K562 (cell line): ENCODE data around the gene ZBTB39. TPM values are rescaled to one million over a fixed set of nuclear protein-coding genes. Genes with fewer than 3 reads are reported as not detected.

Source experiments
- ATAC-seq: fragments of 200-7000 bp; cut with Tn5 transposase; 3 replicates; pipeline ENCODE4 v1.9.1; 2020; ENCODE audit warnings: moderate library complexity
- BruUV-seq: library from RNA; stranded (reverse); fragments of 400-500 nt; replicated peaks from 2 replicates; lab custom pipeline; 2021; lab: Mats Ljungman, UMichigan
- CTCF ChIA-PET: fragments of 300-600 bp; formaldehyde crosslinking; extraction: SDS; loops from one replicate; lab custom pipeline; 2021; ENCODE audit warnings: low intra/inter-chr PET ratio; lab: Yijun Ruan, JAX
- POLR2A ChIA-PET: fragments of 300-600, 350-650 bp; sonication (Branson Sonifier 250); formaldehyde crosslinking; extraction: SDS; loops from one replicate; lab custom pipeline; 2021; ENCODE audit warnings: antibody characterized with exemption, inconsistent platforms; lab: Yijun Ruan, JAX
- DNase-seq, 4 experiments: peaks; one replicate each; pipeline versions ENCODE4 v3.0.0 to v3.0.0-alpha.2; 2011 to 2018; ENCODE audit warnings: low spot score in 3 of 4, mixed read lengths in 3 of 4; ENCODE audit errors: extremely low read depth in 1 of 4
- FAIRE-seq: peaks from 2 replicates; lab custom pipeline; 2011; peaks lifted over from hg19 to GRCh38; lab: Jason Lieb, UNC
- H2AFZ ChIP-seq: 2 replicates; pipeline ENCODE4 v1.6.0; 2011; ENCODE audit warnings: low read depth, low read length, control low read depth, inconsistent platforms
- H3K27ac ChIP-seq: fragments of 200-600 bp; 3 replicates; pipeline ENCODE4 v1.8.0; 2011; ENCODE audit warnings: low read depth, mild to moderate bottlenecking, control low read depth, inconsistent platforms, low read length, moderate library complexity, mixed read lengths; ENCODE audit errors: extremely low read depth
- H3K27me3 ChIP-seq, 2 experiments: fragments of 300-600 bp in 1 of 2; 2 replicates in 1 of 2; 3 replicates in 1 of 2; pipeline versions ENCODE4 v1.6.0 to v1.8.0; 2011; ENCODE audit warnings: inconsistent platforms in 2 of 2, low read length in 2 of 2, mild to moderate bottlenecking in 1 of 2, mixed read lengths in 1 of 2, moderate library complexity in 1 of 2; ENCODE audit not compliant: control insufficient read depth in 2 of 2, insufficient read depth in 2 of 2
- H3K36me3 ChIP-seq: fragments of 300-600 bp; 3 replicates; pipeline ENCODE4 v1.8.0; 2011; ENCODE audit warnings: mild to moderate bottlenecking, low read length, inconsistent platforms; ENCODE audit not compliant: control insufficient read depth, insufficient read depth
- H3K4me1 ChIP-seq, 2 experiments: fragments of 200-600 bp in 1 of 2; replicated peaks in 1 of 2; 2 replicates in 1 of 2; 3 replicates in 1 of 2; pipeline versions ENCODE4 v1.5.1 to v1.8.0; 2011; ENCODE audit warnings: inconsistent platforms in 2 of 2, low read length in 2 of 2, mild to moderate bottlenecking in 1 of 2, mixed read lengths in 1 of 2, moderate library complexity in 1 of 2; ENCODE audit not compliant: control insufficient read depth in 2 of 2, insufficient read depth in 2 of 2
- H3K4me2 ChIP-seq: 2 replicates; pipeline ENCODE4 v1.6.1; 2011; ENCODE audit warnings: low read length, control low read depth, inconsistent platforms, mixed read lengths; ENCODE audit not compliant: insufficient read depth
- H3K4me3 ChIP-seq: fragments of 200-600 bp; sonication (generic), shearing (Covaris generic); 2 replicates; pipeline ENCODE4 v1.5.1; 2016; ENCODE audit warnings: control low read depth, inconsistent platforms
- H3K79me2 ChIP-seq: fragments of 200-600 bp; 3 replicates; pipeline ENCODE4 v1.8.0; 2011; ENCODE audit warnings: low read length, inconsistent platforms; ENCODE audit not compliant: control insufficient read depth, insufficient read depth
- H3K9ac ChIP-seq, 2 experiments: 2 replicates each; pipeline versions ENCODE4 v1.6.0 to v1.6.1; 2011; ENCODE audit warnings: low read depth in 2 of 2, low read length in 2 of 2, control low read depth in 1 of 2, inconsistent platforms in 1 of 2, mild to moderate bottlenecking in 1 of 2, mixed read lengths in 1 of 2; ENCODE audit not compliant: insufficient read depth in 1 of 2
- H3K9me1 ChIP-seq: one replicate; pipeline ENCODE4 v1.6.0; 2011; ENCODE audit warnings: inconsistent platforms, mild to moderate bottlenecking, low read length, moderate library complexity; ENCODE audit not compliant: control insufficient read depth, insufficient read depth
- H3K9me3 ChIP-seq: replicated peaks from 2 replicates; pipeline ENCODE4 v1.5.1; 2011; ENCODE audit warnings: low read depth, low read length, inconsistent platforms; ENCODE audit not compliant: control insufficient read depth, insufficient read depth
- H4K20me1 ChIP-seq: replicated peaks from 2 replicates; pipeline ENCODE4 v1.6.1; 2011; ENCODE audit warnings: low read length, inconsistent platforms, mixed read lengths; ENCODE audit not compliant: control insufficient read depth, insufficient read depth
- BRD4 ChIP-seq: fragments of 200-600 bp; sonication (generic); IDR thresholded peaks from 2 replicates; pipeline ENCODE4 v1.6.1; 2017; ENCODE audit warnings: inconsistent platforms
- HNRNPUL1 ChIP-seq: fragments of 200-400 bp; formaldehyde crosslinking; IDR thresholded peaks from 2 replicates; pipeline ENCODE4 v1.6.1; 2017; ENCODE audit warnings: low read length
- HOXB6 ChIP-seq: fragments of 250-450 bp; sonication (Bioruptor Pico); IDR thresholded peaks from 2 replicates; pipeline ENCODE4 v1.5.1; 2022; ENCODE audit warnings: mild to moderate bottlenecking, borderline replicate concordance
- SUPT5H ChIP-seq: fragments of 450-650 bp; IDR thresholded peaks from 2 replicates; pipeline ENCODE4 v1.6.1; 2016
- USF2 ChIP-seq: sonication (generic); formaldehyde crosslinking; IDR thresholded peaks from 2 replicates; pipeline ENCODE4 v1.5.0; 2020; ENCODE audit warnings: missing genetic modification reagents
- ZNF134 ChIP-seq: fragments of 250-450 bp; sonication (Bioruptor Pico); conservative IDR thresholded peaks from 2 replicates; pipeline ENCODE4 v1.4.0; 2020
- WGBS: fragments of 100-300 bp; shearing (Covaris generic); methylation state at CpG from one replicate; pipeline ENCODE4 v1.1.6; 2016; ENCODE audit warnings: low coverage, mixed read lengths; ENCODE audit not compliant: insufficient coverage; ENCODE audit errors: missing lambda C conversion rate; 5-methylcytosine and 5-hydroxymethylcytosine counted together
- in situ Hi-C: fragments of 300-500 bp; cut with MboI; formaldehyde crosslinking; loops from 4 replicates; pipeline ENCODE4 v1.15.0; 2018; ENCODE audit warnings: inconsistent platforms, mixed read lengths
- intact Hi-C: fragments of 100-400 bp; cut with micrococcal nuclease; formaldehyde crosslinking; loops from 2 replicates; pipeline ENCODE4 v1.14.2; 2022
- polyA plus RNA-seq, 8 experiments: library from polyadenylated mRNA; depleted of rRNA in 4 of 8; stranded (reverse) in 5 of 8; unstranded in 3 of 8; fragments of >200 nt; fragmentation: Nextera tagmentation in 2 of 8; fragmentation: Illumina TruSeq in 1 of 8; extraction: Ambion mirVana in 2 of 8; extraction: Trizol in 1 of 8; gene quantifications; 2 replicates each; pipeline versions ENCODE4 v1.2.1 to v1.2.3, GENCODE V29; 2011 to 2014; ENCODE audit warnings: inconsistent platforms in 1 of 8, missing spikeins in 1 of 8
- total RNA-seq, 7 experiments: library from RNA; depleted of rRNA in 6 of 7; stranded (reverse); fragments of >200 nt in 6 of 7; fragmentation: Illumina TruSeq in 2 of 7; extraction: Trizol in 2 of 7; gene quantifications; 2 replicates each; pipeline versions ENCODE4 v1.2.1 to v1.2.3, GENCODE V29; 2011 to 2021; ENCODE audit warnings: low replicate concordance in 1 of 7
- TF ChIP-seq, protein P1 (sequence below), 2 experiments: fragments of 450-650 bp; IDR thresholded peaks; 2 replicates each; pipeline ENCODE4 v1.6.1; 2016; ENCODE audit warnings: mild to moderate bottlenecking in 2 of 2, borderline replicate concordance in 1 of 2, low read depth in 1 of 2, moderate library complexity in 1 of 2
- TF ChIP-seq, protein P2 (sequence below): conservative IDR thresholded peaks from 2 replicates; pipeline ENCODE4 v1.6.1; 2011; ENCODE audit warnings: low read depth, mild to moderate bottlenecking, low read length; ENCODE audit not compliant: control insufficient read depth

The ZBTB39 gene
- total and polyA plus RNA-seq, 9 of the 15 experiments (the other 6 are each of a cell fraction or from before 2014, with no cell fraction given) = 3.3 to 13.3 (median 8.6) TPM

- WGBS = 15% methylated on average over 2 of the region's 2 CpGs
- H4K20me1 ChIP-seq = no peaks in the 10 kb centered on the region
- no peaks in the 10 kb centered on the region for H3K9me1 ChIP-seq
- in situ Hi-C loops (no loop called here), intact Hi-C loops (no loop called here)
- no peak overlapping the region for H3K27ac ChIP-seq
- BruUV-seq = no TSS peak
- DNase-seq (no peak), FAIRE-seq (no peak), ATAC-seq (no peak)
- no peak overlapping the region for H2AFZ ChIP-seq
- no peaks in the 10 kb centered on the region for H3K27me3 ChIP-seq
- TF ChIP-seq HOXB6 (no peak), HNRNPUL1 (no peak), BRD4 (no peak), SUPT5H (no peak), USF2 (CRISPR knock-in tag) (no peak), ZNF134 (CRISPR knock-in tag) (no peak)
- TF ChIP-seq, protein P1, sequence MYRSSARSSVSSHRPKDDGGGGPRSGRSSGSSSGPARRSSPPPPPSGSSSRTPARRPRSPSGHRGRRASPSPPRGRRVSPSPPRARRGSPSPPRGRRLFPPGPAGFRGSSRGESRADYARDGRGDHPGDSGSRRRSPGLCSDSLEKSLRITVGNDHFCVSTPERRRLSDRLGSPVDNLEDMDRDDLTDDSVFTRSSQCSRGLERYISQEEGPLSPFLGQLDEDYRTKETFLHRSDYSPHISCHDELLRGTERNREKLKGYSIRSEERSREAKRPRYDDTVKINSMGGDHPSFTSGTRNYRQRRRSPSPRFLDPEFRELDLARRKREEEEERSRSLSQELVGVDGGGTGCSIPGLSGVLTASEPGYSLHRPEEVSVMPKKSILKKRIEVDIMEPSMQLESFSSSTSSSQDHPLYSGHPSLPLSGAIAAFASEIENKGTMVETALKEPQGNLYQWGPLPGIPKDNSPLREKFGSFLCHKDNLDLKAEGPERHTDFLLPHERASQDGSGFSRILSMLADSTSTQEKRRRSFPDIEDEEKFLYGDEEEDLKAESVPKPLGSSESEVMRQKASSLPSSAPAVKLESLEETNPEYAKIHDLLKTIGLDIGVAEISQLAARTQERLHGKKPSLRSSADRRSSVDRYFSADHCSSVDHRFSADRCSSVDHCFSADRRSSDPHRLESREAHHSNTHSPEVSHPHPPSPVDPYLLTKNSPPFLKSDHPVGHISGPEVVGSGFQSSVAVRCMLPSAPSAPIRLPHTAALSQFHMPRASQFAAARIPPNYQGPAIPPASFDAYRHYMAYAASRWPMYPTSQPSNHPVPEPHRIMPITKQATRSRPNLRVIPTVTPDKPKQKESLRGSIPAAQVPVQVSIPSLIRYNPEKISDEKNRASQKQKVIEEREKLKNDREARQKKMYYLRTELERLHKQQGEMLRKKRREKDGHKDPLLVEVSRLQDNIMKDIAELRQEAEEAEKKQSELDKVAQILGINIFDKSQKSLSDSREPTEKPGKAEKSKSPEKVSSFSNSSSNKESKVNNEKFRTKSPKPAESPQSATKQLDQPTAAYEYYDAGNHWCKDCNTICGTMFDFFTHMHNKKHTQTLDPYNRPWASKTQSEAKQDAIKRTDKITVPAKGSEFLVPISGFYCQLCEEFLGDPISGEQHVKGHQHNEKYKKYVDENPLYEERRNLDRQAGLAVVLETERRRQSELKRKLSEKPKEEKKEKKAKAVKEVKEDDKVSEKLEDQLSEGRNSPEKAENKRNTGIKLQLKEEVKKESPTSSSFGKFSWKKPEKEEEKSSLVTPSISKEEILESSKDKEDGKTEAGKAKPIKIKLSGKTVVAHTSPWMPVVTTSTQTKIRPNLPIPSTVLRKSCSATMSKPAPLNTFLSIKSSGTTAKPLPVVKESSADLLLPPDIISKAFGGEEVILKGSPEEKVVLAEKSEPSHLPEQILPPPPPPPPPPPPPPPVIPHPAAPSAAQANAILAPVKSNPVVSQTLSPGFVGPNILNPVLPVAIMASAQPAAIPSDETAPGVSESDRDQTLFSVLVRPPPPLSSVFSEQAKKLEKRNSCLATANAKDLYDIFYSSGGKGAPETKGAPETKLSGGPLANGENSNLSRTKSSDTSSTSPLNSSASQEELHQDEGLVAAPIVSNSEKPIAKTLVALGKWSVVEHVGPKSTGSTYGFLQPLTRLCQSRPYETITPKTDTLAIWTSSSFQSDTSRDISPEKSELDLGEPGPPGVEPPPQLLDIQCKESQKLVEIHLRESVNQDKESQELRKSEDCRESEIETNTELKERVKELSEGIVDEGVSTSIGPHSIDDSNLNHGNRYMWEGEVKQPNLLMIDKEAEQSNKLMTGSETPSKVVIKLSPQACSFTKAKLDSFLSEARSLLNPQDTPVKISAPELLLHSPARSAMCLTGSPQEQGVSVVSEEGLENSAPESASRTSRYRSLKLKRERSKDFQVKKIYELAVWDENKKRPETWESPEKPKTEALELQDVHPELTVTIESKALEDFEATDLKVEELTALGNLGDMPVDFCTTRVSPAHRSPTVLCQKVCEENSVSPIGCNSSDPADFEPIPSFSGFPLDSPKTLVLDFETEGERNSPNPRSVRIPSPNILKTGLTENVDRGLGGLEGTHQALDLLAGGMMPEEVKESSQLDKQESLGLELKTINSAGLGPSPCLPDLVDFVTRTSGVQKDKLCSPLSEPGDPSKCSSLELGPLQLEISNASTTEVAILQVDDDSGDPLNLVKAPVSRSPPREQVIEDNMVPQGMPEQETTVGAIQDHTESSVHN (IDR thresholded peaks at IDR 0.05; ENCODE audit: borderline replicate concordance in 1 of 2, low read depth in 1 of 2) = no peak
- TF ChIP-seq, protein P2, sequence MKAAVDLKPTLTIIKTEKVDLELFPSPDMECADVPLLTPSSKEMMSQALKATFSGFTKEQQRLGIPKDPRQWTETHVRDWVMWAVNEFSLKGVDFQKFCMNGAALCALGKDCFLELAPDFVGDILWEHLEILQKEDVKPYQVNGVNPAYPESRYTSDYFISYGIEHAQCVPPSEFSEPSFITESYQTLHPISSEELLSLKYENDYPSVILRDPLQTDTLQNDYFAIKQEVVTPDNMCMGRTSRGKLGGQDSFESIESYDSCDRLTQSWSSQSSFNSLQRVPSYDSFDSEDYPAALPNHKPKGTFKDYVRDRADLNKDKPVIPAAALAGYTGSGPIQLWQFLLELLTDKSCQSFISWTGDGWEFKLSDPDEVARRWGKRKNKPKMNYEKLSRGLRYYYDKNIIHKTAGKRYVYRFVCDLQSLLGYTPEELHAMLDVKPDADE = no peak
- ChIA-PET POLR2A (interaction anchor here (0.6 to 3.4 kb wide), 4 partner anchors 9 to 156 kb away, joined by 3 to 9 read pairs (median 6); partner anchors contain the start of gene TAC3), CTCF (no interaction called here)
- H3K9me3 ChIP-seq = no peaks in the 10 kb centered on the region
- H3K36me3 ChIP-seq = no peaks in the 10 kb centered on the region
- H3K4me1 ChIP-seq = peaks cover 15 to 20% of the 10 kb centered on the region in 2 experiments
- no peak overlapping the region for H3K4me2 ChIP-seq
- H3K9ac ChIP-seq = no peak overlapping the region
- H3K79me2 ChIP-seq = no peaks in the 10 kb centered on the region
- H3K4me3 ChIP-seq = no peak overlapping the region
Measured at GRCh38 chr12:57025196-57025595, 18.9 kb upstream of the ZBTB39 start.
